ENCODE data around the gene SORBS1.

The SORBS1 gene

DNA sequence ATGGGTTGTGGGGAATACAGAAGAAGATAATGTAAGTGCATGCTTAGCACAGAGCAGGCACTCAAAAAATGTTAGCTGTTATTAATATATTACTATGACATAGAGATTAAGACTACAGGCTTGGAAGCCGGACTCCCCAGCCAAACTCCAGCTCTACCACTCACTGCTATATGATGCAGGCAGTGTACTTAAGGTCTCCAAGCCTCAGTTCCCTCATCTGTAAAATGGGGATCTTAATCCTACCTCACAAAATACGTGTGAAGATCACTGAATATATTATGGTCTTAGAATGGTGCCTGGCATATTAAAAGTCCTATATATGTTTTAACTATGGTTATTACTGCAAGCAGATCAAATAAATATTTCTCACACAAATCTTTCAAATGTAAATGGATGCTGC lies 275.6 kb downstream of the SORBS1 start:
- TF ChIP-seq, protein P1, sequence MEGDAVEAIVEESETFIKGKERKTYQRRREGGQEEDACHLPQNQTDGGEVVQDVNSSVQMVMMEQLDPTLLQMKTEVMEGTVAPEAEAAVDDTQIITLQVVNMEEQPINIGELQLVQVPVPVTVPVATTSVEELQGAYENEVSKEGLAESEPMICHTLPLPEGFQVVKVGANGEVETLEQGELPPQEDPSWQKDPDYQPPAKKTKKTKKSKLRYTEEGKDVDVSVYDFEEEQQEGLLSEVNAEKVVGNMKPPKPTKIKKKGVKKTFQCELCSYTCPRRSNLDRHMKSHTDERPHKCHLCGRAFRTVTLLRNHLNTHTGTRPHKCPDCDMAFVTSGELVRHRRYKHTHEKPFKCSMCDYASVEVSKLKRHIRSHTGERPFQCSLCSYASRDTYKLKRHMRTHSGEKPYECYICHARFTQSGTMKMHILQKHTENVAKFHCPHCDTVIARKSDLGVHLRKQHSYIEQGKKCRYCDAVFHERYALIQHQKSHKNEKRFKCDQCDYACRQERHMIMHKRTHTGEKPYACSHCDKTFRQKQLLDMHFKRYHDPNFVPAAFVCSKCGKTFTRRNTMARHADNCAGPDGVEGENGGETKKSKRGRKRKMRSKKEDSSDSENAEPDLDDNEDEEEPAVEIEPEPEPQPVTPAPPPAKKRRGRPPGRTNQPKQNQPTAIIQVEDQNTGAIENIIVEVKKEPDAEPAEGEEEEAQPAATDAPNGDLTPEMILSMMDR (IDR thresholded peaks at IDR 0.05; ENCODE audit: low read depth, low read length), result no peak

DNA sequence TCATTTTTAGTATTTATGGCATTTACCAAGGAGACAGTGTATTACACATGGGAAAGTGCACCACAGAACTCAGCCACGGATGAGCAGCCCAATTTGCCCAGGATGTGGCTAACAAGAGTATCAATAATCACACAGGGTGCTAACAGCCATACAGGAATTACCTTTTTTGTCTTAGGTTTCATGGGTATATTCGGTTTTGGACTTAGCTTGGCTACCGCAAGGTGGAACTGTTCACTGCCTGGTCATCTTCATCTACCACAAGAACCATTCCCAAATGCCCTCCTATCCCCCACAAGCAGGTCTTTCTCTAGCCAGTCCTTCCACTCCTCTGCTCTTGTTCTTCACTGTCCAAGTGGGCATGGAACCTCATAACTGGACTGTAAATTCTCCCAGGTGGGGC lies 276.4 kb downstream of the SORBS1 start:
- TF ChIP-seq, protein P1 (IDR thresholded peaks at IDR 0.05; ENCODE audit: low read depth, low read length), result no peak
- H3K4me3 ChIP-seq (ENCODE audit: low read depth, low read length), result no peak overlapping the region

More for the DNA sequence above, 275.6 kb downstream of the SORBS1 start:
- H3K4me3 ChIP-seq (ENCODE audit: low read depth, low read length), result no peak overlapping the region

DNA sequence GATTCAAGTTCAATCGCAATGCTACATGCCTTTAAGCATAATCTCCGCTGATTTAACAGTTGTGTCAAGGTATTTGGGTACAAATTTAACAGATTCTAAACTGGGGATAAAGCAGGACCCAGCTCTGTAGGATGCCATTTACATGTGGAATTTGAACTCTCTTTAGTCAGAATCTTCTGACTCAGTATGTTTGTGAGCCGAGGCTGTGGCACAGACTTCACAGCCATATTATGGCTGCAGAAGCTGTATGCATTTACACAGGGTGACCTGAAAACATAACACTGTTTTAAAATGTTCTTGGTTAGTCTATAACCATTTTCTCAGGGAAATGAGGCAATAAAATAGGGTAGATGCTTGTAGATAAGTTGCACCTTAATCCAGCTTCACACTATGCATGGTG lies 279.1 kb downstream of the SORBS1 start:
- H3K4me3 ChIP-seq (ENCODE audit: low read depth, low read length), result no peak overlapping the region
- TF ChIP-seq, protein P1 (IDR thresholded peaks at IDR 0.05; ENCODE audit: low read depth, low read length), result no peak

DNA sequence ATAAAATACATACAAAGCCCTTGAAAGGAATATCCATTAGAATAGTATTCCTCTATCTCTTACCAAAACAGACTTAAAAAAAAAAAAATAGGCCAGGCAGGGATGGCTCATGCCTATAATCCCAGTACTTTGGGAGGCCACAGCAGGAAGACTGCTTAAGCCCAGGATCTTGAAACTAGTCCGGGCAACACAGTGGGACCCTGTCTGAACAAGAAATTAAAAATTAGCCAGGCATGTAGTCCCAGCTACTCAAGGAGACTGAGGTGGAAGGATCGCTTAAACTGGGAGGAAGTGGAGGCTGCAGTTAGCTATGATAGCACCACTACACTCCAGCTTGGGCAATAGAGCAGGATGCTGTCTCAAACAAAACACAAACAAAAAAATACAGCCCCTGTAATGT lies 280.0 kb downstream of the SORBS1 start:
- TF ChIP-seq, protein P1 (IDR thresholded peaks at IDR 0.05; ENCODE audit: low read depth, low read length), result no peak
- no peak overlapping the region for H3K4me3 ChIP-seq (ENCODE audit: low read depth, low read length)

DNA sequence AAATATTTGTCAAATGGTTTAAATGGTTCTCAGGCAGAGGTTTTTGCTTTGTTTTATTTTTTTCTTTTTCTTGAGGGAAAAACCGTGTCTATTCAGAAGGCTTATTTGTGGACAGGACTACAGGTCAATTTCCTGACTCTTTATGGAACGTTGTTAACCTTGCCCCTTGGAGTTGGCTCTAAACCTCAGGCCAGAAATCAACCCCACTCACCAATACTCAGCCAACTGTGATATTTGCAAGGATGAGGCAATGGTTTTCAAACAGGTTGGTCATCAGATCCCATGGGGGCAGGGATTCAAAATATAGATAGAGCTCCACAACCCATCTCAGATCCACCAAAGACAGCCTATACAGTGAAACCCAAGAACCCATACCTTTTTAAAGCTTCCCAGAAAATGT lies 280.5 kb downstream of the SORBS1 start:
- TF ChIP-seq, protein P1 (IDR thresholded peaks at IDR 0.05; ENCODE audit: low read depth, low read length), result no peak
- no peak overlapping the region for H3K4me3 ChIP-seq (ENCODE audit: low read depth, low read length)

DNA sequence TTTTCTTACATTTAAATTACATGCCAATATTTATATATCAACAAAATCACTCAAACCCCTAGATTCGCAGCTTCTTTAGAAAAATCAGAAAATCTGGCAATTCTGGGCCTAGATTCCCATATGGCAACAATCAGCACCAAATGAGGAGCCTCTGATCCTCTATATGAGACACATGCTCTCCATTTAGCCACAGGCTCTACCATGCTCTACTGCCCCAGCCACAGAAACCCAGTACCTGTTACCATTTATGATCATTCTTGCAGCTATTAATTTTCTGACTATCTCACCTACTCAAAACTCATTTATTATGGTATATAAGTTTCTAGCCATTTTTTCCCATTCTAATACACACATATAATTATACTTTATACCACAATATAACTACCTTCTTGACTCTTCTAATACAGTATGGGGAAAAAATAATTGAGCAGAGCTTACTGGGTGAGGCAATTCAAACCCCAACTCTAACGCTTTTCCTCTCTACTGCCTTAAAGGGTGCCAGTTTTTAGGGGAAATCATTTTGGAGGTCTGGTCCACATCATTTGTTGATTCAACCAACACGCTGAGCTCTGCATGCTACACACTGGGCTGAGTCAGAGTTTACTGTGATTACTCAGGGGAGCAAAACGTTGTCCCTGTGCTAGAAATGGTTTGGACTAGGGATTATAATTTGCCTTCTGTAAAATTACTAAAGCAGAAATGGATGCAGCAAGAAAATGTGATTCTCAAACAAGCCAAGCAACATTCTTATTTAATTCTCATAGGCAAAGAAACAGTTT lies 281.9 kb downstream of the SORBS1 start:
- TF ChIP-seq, protein P1 (IDR thresholded peaks at IDR 0.05; ENCODE audit: low read depth, low read length), result no peak
- no peak overlapping the region for H3K4me3 ChIP-seq (ENCODE audit: low read depth, low read length)

DNA sequence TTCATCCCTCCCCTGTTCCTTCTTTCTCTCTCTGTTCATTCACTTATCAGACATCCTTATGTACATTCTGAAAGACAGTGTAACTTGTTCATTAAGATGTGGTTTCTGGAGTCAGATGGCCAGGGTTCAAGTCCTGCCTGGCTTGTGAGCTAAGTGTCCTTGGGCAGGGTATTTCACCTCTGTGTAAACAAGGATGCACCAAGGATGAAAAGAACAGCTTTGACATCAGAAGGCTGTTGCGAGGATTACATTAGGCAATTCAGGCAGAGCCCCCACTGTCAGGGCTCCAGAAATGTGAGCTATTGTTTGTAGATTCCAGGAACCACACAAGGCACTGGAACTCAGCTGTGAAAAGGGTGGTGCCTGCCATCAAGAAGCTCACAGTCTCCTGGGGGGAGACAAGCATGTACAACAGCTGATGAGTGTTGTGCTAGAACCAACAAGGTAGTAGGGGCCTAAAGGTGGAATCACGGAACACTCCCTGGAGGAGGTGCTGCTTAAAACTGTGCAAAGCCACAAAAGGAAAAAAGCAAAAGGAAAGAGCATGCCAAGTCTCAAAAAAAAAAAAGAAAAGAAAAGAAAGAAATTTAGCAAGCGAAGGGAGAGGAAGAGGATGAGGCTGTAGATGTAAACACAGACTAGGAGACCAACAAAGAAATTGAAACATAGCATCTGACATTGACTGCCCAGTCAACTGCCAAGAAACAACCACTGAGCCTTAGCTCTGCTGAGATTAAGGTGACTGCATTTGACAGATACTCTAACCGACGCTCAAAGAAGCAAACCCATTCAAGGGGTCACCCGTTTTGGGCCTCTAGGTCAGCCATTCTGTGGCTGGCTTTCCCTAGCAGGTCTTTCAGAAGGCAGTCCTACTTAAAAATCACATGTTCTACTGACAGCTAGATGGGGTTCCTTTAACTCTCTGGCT lies 282.8 kb downstream of the SORBS1 start:
- TF ChIP-seq, protein P1 (IDR thresholded peaks at IDR 0.05; ENCODE audit: low read depth, low read length), result no peak
- H3K4me3 ChIP-seq (ENCODE audit: low read depth, low read length), result no peak overlapping the region
